Activated naive CD8-positive, alpha-beta T cell treated with anti-CD3 and anti-CD28 coated beads, Interleukin-2, amount 50 U/mL, for 24 hours (primary cell): ENCODE data around the gene C20orf173.

Experiments used
- ATAC-seq: fragments of 150-1000 bp; cut with Tn5 transposase; one replicate; pipeline ENCODE4 v1.10.0; 2021
- DNase-seq: peaks from one replicate; pipeline ENCODE4 v3.0.0; 2021
- H3K27ac Mint-ChIP-seq: one replicate; pipeline ENCODE4 v1.8.0; 2021; ENCODE audit warnings: mild to moderate bottlenecking, mixed read lengths
- H3K27me3 Mint-ChIP-seq: one replicate; pipeline ENCODE4 v1.8.0; 2021; ENCODE audit warnings: mixed read lengths
- H3K36me3 Mint-ChIP-seq: one replicate; pipeline ENCODE4 v1.8.0; 2021; ENCODE audit warnings: low read depth, mixed read lengths
- H3K4me1 Mint-ChIP-seq: one replicate; pipeline ENCODE4 v1.8.0; 2021; ENCODE audit warnings: mixed read lengths
- H3K4me3 Mint-ChIP-seq: one replicate; pipeline ENCODE4 v1.8.0; 2021; ENCODE audit warnings: mild to moderate bottlenecking, moderate library complexity, mixed read lengths
- H3K9me3 Mint-ChIP-seq: one replicate; pipeline ENCODE4 v1.8.0; 2021; ENCODE audit warnings: mixed read lengths

The C20orf173 gene

GRCh38 chr20:35479798-35480197 is 49.7 kb downstream of the C20orf173 start:
- ATAC-seq: no peak
- DNase-seq: no peak
- Mint-ChIP-seq H3K27ac (no peak overlapping the region), H3K36me3 (peaks cover 29% of the 10 kb centered on the region), H3K9me3 (peaks cover 6% of the 10 kb centered on the region), H3K4me1 (peaks cover 2% of the 10 kb centered on the region), H3K4me3 (no peak overlapping the region), H3K27me3 (no peaks in the 10 kb centered on the region)

- peaks cover 22% of the 10 kb centered on the region for H3K36me3 Mint-ChIP-seq
- H3K27me3 Mint-ChIP-seq: no peaks in the 10 kb centered on the region
- no peak for ATAC-seq
- H3K4me3 Mint-ChIP-seq: no peak overlapping the region
- peaks cover 2% of the 10 kb centered on the region for H3K4me1 Mint-ChIP-seq
- H3K9me3 Mint-ChIP-seq: peaks cover 6% of the 10 kb centered on the region
- DNase-seq: no peak
- H3K27ac Mint-ChIP-seq: peak overlapping the region; percentile 19
These were observed 50.5 kb downstream of the C20orf173 start for GRCh38 chr20:35478804-35479472.
